PC-9 (cell line): ENCODE results near the gene PLA2G2D.

ENCODE experiments used
- CTCF ChIP-seq: fragments of 200-600 bp; sonication (generic); conservative IDR thresholded peaks from 2 replicates; pipeline ENCODE4 v1.6.1; 2017; ENCODE audit warnings: mixed run types, antibody characterized with exemption, mild to moderate bottlenecking, moderate library complexity
- EZH2 ChIP-seq: fragments of 200-600 bp; sonication (generic); IDR thresholded peaks from 2 replicates; pipeline ENCODE4 v1.8.0; 2017; ENCODE audit warnings: antibody characterized with exemption, low read depth

DNA sequence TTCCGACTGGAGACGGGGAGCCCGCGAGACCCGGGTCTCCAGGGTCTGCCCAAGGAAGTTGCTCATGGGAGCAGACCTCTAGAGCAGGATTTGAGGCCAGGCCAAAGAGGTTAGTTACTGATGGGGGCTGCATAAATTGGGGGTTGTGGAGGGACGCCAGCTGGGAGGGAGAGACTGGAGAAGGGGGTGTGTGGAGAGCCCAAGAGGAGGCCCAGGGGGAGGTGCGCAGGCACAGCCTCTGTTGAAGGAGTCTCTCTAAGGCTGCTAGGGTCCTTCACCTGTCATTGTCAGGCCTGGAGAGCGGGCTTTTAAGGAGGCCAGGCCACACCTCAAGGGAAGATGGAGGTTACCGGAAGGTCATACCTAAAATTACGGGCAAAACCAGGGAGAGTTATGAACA is 49.0 kb downstream of the PLA2G2D start:
- no peak for TF ChIP-seq CTCF
- TF ChIP-seq EZH2: no peak
